Ramos (cell line): ENCODE results near the gene FHL2.
"Not testable (repeated sequence)": the region's sequence is repeated elsewhere in the genome, so short reads cannot be mapped to it uniquely, and the experiment has no call there.

ENCODE experiments used
- in situ Hi-C: fragments of 300-500 bp; cut with MboI; formaldehyde crosslinking; loops from one replicate; pipeline ENCODE4 v1.14.3; 2022; ENCODE audit warnings: low sequenced_read_pairs; ENCODE audit not compliant: unreplicated experiment

The FHL2 gene

DNA sequence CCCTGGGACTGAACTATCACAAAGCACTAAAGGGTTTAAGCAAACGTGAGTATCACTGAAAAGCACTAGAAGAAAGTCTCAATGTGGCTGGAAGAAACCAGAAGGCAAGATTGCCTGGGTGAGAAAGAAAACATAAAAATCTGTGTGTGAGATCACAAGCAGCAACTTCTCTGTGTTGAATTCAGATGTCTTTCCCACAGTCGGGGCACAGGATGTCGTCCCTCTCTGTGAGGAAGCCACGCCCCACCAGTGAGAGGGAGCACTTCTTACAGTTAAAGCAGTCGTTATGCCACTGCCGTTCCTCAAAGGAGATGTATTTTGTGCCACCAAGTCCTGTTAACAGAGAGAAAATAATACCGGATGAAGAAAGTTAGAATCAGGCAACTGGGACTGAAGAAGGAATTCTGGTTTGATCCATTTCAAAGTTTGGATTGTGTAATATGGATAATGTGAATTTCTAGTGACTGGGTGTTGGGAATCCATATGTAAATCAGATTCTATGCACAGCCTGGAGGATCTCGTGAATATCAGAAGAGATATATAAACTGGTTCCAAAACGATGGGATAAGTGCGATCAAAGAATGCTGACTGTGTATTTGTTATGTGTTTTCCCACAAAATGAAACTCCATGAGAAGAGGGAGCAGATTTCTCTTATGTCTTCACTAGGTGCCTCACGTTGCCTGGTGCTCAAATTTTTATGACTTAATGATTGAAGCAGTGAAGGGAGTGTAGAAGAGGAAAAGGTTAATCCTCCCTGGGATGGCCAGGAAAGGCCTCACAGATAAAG lies 37.6 kb downstream of the FHL2 start:
- in situ Hi-C loops, result loop anchor here (10.0 kb wide), 1 partner anchor 174 kb away; no protein-coding TSS in a partner anchor

DNA sequence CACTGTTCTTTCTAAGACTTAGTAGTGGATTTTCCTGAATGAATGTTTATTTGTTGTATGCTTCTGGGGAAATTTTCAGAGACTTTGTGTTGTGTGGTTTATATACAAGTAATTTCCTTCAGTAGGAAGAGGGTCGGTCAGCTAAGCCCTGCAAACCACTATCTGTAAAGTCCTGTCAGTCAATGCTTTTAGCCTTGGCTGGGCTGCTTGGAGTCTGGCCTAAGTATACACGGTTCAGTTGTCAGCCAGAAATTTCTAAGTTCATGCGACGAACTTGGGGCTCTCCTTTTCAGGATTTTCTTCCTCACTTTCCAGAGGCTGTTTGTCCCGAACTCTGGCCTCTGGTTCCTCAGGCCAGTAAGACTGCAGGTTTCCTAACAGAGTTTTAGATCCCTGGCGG lies 40.3 kb downstream of the FHL2 start:
- in situ Hi-C loops, result no loop called here

DNA sequence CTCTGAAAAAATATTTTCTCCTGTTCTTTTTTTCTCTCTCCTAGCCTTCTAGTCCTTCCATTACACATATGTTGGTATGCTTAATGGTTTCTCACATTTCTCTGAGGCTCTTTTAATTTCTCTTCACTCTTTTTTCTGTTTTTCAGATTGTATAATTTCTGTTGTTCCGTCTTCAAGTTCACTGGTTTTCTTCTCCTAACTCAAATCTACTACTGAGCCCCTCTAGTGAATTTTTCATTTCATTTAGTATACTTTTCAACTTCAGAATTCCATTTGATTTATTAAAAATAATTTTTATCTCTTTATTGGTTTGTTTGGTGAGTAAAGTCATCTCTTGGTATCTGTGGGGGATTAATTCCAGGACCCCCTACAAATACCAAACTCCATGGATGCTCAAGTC lies 41.7 kb downstream of the FHL2 start:
- in situ Hi-C loops, result no loop called here

DNA sequence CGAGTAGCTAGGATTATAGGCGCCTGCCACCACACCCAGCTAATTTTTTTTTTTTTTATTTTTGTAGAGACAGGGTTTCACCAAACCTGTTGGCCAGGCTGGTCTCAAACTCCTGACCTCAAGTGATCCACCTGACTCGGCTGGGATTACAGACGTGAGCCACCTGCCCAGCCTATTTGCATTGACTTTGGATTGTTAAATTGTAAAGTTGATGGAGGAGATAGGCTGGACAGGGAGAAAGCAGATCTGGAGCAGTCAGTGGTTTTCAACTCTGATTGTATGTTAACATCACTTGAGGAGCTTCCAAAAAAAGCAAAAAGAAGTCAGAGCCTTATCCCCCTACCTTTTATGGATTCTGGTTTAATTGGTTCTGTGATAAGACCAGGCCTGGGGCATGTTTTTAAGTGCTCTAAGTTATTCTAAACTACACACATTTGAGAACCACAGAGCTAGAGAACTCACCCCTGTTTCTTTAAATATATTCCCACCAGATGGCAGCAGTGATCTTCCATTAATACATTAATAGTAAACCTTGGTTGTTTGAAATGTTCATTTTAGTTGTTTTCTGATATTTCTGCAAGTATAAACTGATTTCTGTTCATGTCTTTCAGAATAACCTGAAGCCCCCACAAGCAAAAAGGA lies 54.0 kb downstream of the FHL2 start:
- in situ Hi-C loops, result no loop called here

DNA sequence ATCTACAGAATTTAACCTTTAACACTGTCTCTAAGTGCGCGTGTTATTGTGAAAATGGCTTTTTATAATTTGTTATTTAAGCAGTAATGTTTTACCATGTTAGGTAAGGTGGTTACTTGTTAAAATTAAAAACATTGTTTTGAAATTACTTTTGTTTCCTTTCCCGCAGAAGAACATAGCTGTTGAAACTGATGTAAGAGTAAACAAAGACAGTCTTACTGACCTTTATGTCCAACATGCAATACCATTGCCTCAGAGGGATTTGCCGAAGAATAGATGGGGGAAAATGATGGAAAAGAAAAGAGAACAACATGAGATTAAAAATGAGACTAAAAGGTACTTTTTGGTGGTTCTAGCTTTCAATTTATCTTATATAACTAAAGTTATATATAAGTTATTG lies 59.4 kb downstream of the FHL2 start:
- in situ Hi-C loops, result no loop called here

DNA sequence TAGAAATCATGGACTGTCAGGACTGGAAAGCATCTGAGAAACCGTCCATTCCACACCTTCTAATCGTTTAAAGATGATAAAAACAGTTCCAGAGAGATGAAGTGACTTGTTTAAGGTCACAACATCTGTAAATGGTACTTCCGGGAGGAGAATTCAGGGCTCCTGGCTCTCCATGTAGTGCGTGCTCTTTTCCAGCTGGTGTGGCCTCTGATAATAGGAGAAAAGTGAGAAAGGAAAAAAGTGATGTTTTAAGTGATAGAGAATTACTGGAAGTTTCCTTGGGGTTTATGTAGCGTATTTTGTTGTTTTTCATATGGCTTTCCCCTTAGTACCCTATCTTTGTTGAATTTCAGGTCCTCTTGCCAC lies 60.8 kb downstream of the FHL2 start:
- in situ Hi-C loops, result no loop called here

DNA sequence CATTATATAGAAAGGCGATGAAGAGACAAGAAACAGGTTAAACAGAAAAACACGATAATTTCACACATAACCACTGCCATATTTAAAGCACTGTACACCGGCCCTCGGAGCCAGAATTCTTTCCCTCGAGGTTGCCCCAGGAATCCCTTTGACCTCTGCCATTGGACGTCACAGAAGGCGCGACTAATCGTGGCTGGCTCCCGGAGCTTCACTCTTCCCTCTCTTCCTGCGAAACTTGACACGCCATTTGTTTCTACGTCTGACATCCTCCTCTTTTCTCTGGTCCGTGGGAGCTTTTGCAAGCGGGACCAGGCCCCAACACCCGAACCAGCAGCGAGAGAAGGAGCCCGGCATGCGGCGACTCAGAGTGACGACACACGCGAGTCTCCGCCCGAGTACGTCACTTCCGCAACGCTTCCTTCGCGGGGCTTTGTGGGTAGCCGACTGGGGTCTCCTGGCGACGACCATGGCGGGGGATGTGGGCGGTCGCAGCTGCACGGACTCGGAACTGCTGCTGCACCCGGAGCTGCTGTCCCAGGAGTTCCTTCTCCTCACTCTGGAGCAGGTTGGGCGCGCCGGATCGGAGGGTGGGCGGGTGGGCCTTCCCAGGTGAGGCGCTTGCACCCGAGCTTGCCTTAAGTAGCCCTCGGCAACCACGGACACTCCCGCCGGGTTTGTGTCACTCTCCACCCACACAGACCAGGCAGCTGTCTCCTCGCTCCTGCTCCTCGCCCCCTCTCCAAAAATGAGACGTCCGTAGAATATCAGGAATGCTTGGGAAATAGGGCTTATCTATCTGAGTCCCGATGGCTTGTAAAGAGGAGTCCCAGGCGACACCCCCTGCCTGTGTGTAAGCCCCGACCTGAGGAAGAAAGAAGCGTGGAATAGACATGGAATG lies 61.5 kb downstream of the FHL2 start, which contains the start of gene C2orf49:
Gene C2orf49, plus strand, starts transcription at position 419 of the 898 bp plus-strand sequence. Its CDS starts 48 bp downstream, at position 467.
- in situ Hi-C loops, result no loop called here

DNA sequence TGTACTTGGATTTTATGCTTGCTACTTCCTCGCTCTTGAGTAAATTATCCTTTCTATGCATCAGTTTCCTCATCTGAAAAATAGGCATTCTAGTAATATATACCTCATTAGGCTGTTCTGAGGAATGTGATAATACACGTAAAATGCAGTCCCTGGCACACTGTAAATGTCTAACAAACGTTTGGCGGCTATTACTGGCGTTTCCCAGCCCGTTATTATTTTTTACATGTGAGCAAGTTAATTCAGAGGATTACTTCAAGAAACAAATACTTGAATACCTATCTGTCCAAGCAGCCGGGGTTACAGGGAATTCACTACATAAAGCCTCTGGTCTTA lies 62.1 kb downstream of the FHL2 start:
- in situ Hi-C loops, result no loop called here

DNA sequence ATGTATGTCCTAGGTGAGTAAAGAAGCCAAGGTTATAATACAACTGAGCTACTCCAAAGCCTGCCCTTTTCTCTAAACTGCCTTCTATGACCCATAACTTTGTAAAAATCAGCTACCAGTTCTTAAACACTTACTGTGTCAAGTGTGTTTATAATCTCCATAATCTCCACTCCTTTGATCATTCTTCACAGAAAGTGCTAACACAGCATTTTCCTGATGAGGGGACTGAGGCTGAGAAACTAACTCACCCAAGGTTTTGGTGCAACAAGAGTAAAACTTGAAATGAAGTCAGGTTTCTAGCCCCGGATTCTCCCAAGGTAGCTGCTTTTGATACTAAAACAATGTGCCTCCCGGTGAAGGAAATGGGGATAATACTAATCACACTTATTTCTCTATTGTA lies 63.4 kb downstream of the FHL2 start:
- in situ Hi-C loops, result no loop called here

DNA sequence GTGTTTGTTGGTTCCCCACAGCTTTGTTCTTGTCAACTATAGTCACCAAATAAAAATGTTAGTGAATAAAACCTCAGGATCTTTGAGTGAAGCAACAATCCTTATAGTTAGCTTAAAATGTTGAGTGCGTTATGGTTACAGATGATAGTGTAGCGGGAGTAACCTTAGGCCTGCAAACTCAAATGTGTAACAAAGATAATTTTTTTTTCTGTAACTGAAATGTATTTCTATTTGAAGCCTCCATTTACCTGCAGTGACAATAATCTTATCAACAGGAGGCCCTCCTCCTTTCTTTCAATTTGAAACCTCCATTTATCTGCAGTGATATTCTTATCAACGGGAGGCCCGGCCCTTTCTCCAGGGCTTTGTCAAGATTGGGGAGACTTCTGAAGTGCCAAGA lies 64.6 kb downstream of the FHL2 start:
- in situ Hi-C loops, result no loop called here

DNA sequence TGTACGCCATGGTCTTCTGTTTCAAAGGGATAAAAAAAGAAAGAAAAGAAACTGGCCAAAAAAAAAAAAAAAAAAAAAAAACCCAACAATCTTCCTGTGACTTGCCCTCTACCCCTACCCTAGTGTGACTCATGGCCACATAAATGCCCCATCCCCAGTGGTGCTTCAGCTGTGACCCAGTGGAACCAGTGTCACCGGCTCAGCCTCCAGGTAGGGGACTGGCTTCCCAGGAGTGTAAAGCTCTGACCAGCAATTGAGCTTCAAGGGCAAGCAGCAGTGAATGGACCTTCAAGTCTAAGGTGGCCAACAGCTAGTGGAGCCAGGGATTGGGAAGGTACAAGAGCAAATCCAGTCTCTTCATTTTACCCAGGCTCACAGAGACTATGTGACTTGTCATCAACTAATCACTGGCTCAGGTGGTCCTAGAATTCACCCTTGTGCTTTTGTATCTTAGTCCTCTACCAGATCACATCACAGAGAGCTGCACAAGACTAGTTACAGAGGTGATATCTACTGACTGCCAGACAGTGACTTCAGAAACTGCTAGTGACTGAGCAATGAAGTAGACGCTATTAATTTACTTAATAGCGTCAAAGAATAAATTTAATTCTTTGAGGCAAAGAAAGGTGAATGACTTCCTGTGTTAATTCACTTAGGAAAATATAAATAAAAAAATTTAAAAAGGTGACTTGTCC lies 68.0 kb downstream of the FHL2 start:
- in situ Hi-C loops, result no loop called here

DNA sequence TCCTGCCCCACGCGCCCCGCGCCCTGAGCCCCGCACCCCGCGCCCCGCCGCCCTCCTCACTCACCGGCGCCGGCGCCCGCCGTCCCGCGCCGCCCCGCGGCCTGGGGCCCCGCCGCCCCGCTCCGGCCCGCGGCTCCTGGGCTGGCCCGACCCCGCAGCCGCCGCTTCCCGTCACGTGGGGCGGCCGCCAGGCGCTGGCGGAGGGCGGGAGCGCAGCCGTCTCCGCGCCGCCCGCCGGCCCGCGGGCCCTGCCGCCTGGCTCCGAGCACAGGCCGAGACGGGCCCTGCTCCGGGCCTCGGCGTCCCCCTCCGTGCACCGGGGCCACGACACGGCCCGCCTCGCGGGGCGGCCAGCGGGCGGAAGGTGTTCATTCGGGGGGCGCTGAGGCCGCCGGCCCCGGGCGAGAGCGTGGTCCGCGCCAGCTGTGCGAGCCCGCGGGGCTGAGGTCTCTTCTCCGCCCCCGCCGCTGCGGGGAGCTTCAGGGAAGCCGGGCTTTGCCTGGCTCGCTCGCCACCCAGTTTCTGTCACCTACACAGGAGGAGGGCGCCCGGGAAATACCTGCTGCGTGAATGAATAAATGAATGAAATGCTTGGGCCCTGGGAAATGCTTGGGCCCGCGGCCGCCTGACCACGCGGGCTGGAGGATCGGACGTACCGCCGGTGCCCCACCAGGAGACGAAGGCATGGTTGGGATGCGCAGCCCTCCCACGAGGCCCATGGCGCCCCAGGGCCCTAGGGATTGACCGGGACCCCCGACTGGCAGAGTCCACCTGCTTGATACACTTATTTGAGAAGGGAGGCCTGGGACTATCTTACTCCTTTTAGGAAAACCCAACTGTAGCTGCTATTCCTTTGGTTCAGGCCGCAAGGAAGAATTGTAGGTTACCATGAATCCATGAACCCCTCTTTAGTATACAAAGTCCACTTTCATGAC lies 69.0 kb downstream of the FHL2 start, which contains the start of gene TGFBRAP1:
Gene TGFBRAP1, minus strand, starts transcription at position 175 of the 935 bp plus-strand sequence. CDS start 21,434 bp downstream, outside the sequence.
- in situ Hi-C loops, result no loop called here

DNA sequence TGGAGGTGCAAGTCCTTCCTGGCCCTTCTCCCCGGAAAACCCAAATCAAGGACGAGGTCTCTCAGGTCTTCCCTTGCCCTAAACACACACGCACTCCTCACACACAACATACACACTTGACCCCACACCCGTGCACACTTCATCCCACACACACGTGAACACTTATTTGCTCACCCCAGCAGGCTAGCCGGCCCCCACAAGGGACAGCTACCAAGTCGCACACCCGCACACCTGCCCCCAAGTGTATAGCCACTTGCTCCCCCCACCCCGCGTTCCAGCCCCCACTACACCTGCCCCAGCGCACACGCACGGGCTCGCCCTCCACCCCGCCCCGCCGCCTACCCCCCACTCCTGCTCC lies 69.7 kb downstream of the FHL2 start:
- in situ Hi-C loops, result no loop called here

DNA sequence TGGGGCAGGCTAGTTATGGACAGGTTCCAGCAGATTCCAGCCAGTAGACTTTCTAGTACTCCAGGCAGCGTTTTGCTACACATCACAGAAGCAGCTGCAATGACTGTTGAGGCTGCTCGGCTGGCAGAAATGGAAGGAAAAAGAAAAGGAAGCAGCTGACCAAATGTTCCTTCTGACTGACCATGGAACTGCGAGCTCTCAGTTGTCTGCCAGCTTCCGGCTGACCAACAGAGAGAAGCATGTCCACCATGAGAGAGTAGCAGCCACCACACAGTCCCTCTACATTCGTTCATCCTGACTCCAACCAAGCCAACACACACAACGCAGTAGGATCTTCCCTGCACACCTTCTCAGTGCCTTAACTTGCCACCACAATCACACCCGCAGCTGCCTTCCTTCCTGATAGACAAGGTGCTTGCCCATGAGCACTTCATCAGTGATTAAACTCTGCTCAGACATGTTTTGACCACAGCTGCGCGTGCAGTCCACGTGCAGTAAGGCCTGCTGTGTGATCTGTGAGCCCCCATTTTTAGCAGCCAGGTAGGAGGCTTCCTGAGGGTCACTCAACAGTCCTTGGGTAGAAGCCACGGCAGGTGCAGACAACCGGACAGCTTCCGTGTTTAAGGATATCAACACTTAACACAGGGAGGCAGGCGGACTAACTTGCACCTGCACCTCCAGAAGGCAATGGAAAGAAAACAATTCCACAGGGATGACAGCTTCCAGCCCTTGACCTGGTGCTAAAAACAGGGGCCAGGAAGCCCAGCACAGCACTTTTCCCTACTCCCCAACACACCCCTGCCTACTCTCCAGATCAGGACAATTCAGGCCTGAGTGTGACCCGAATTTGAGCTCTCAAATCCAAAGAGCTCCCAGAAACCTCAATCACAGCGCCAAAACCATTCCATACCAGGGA lies 70.3 kb downstream of the FHL2 start:
- in situ Hi-C loops, result no loop called here

DNA sequence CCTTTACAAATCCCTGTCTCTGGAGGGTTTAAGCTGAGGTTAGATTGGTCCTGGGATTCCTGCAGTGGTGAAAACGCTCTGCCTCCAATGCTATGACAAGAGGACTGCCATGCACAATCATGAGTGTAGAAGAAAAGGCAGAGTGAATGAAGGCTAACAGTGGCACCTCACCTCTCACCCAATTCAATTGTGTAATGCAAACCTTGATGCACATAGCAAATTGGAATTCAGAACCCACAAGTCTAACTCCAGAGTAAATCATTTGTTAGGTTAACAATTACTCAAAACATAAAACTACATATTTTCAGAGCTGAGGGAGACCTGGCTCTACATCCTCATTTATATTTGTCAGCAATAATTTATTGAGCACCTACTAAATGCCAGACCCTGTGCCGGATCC lies 71.2 kb downstream of the FHL2 start:
- in situ Hi-C loops, result no loop called here

DNA sequence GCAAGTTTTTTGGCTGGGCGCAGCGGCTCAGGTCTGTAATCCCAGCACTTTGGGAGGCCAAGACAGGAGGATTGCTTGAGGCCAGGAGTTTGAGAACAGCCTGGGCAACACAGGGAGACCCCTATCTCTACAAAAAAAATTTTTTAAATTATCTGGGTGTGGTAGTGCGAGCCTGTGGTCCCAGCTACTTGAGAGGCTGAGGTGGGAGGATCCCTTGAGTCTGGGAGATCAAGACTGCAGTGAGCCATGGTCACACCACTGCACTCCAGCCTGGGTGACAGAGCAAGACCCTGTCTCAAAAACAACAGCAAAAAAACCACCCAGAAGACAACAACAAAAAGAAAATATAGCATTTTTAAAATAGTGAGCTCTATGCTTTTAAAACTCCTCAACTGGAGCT lies 71.6 kb downstream of the FHL2 start:
- in situ Hi-C loops, result not testable (repeated sequence)

DNA sequence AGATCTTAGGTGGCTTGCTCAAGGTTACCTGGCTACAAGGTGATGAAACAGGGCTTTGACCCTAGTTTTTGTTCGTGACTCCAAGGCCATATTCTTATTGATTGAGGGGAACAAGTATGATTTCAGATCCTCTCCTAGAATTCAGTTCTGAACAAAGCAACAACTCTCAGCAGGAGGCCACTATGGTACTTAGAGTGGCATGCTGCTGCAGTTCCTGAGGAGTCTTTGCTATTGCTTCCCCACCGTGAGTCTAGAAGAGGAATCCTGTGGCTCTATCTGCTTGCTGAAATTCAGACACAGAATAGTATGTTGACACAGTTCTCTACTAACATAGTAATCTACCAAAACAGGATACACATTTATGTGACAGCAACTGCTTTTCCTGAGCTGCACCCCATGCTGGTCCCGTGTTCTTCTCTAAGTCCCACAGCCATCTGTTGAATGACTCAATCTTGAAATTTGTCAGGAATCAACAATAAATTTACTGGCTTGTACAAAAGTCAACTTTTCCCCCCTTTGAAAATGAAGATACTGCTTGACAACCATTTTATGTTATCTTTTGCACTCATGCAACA lies 73.4 kb downstream of the FHL2 start:
- in situ Hi-C loops, result no loop called here

DNA sequence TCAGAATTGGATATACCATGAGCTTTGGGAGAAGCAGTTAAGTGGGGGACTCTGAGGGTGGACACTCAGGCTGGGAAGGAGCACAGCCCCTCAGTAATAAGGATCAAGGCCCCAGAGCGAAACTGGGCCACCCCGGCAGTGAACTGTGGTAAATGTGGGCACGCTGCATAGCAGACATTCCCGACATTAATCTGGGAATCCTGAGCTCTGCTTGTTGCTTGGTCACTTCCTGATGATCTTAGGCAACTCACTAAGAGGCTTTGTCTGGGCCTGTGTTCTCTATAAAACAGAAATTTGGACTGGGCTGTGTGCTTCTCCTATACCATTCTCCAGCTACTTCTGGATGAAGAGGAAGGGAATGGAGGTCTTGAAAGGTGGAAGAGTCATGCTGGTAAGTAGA lies 74.1 kb downstream of the FHL2 start:
- in situ Hi-C loops, result no loop called here
